Fibroblast of skin of left quadriceps (primary cell): Measurements from ENCODE around the gene BTBD9.
A peak's percentile ranks its signal among the peaks of the same experiment; 100 is the strongest.

ENCODE experiments used
- DNase-seq, 2 experiments: peaks; one replicate each; pipeline ENCODE4 v3.0.0-alpha.2; 2013; ENCODE audit warnings: low read depth in 2 of 2

BTBD9 gene

DNA sequence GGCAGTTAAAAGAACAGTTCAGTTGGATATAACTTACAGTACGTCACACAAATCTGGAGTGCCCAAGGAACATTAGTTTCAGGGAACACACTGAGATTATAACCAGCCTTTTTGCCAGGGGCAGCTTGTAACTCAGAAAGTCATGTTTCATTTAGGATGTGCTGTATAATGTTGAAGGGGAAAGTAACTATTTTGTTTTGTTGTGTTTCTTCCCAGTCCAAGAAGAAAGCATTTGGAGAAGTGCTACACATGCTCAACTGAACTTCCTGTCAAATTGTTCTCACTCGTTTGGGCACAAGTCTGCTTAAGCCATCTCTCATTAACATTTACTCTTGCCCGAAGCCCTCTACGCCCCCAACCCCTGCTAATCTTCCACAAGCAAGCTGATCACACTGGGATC lies 157.9 kb downstream of the BTBD9 start:
- DNase-seq: no peak

DNA sequence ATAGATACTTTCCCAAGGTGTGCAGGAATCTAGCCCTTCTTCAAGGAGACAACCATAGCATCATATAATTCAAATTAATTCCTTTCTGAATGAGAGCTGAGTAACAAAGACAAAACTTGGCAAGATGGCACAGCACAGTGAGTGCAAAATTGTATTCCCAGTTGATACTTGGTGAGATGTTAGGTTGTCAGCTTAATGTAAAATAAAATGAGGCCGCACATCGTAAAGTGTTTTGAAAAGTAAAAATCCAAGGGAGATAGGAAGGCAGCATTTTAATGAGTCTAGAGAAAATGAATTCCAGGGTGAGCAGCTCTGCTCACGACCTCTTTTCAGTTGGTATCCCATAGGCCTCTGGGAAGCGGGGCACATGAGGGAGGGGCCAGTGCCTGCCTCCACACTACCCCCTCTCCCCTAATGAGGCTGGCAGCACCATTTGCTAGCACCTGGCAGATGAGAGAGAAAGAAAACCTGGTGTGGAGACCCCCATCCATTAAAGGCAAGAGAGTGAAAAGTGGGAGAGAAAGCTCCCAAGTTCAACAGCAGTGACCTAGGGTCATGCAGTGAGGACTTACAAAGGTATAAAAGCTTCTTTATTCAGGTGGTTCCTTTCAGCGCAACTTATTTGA lies 158.4 kb downstream of the BTBD9 start:
- DNase-seq: no peak

DNA sequence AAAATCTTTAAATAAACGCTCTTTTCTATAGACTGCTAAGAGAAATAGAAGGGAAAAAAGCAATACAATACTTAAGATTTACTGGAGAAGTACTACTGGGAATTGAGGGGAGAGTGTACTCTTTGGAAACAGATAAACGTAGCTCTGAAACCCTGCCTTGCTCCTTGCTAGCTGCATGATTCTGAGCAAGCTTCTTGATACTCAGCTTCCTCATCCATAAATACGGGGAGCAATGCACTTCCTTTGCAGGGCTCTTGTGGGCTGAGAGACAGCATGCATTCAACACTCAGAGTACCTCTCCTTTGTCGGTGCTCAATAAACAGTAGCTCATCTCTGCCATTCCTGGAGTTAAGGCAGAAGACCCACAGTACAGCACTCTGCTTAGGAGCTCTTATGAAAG lies 159.7 kb downstream of the BTBD9 start:
- DNase-seq: no peak

DNA sequence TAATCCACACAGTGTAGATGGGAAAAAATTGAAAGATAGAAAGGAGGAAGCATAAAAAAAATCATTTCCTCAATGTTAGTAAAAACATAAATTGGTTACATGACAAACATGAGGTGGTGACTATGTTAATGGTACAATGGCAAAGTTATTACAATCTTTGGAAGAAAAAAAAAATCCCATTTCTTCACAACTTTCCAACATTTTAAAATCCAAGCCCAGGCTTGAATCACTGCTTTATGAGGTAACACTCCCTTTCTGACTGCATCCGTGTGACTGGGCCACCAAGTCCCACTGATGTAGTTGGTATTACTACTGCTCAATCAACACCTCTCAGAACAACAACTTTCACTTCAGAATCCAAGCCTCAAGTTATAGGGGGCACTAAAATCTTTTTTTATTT lies 160.4 kb downstream of the BTBD9 start:
- DNase-seq: no peak

DNA sequence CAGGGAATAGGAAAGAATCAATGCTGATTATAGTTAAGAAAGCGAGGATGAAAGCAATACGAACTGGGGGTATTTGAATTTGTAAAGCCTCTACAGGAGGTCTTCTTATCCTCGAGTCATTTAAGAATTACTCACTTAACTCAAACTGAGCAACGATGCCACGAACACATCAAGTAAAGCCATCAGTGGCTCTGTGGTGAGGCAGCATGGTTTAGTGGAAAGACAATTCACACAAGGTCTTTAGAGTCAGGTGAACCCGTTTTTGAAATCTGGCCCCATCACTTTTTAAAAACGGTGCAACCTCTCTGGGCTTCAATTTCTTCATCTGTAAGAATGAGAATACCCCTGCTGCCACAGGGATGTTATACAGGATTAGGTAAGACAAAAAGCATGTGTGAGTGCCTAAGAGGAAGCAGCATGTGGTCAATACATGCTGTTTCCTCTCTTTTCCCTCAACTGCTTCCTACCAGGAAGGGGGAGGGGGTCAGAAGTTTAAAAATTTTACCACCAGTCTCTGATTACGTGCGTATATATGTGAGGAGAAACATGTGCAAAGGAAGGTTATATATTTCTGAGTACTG lies 162.0 kb downstream of the BTBD9 start:
- no peak for DNase-seq

DNA sequence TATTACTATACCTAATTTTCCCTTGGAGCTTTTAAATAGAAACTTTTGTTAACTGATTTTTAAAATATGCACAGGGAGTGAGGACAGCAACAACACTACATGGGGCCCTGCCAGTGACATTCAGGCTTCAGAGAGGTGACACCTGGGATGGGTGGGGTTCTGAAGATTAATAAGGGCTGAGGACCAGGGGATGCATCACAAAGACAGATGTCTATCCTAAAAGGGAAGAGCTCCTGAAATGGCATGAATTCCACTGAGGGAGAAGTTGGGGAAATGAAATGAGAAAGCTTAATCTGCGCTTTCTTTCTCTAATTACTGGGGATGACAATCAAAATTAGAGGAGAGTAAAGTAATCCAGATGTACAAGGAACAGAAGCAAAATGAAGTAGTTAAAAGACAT lies 162.8 kb downstream of the BTBD9 start:
- DNase-seq: no peak

DNA sequence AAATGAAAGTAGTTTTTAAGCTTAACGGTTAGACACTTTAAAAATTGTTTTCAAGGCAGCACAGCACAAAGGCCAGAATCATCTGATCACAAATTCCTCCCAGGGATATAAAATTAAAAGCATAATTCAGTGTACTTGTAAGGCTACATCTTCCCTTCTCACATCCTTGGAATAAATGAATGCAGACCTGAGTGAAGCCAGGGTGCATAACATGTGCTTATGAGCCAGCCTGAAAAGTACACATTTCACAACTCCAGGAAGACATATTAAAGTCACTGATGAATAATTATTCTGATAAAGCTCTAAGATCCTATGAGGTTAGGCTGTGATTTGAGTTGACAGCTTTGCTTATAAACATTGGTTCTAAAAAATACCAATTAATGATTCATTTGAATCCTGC lies 163.6 kb downstream of the BTBD9 start:
- DNase-seq: no peak

DNA sequence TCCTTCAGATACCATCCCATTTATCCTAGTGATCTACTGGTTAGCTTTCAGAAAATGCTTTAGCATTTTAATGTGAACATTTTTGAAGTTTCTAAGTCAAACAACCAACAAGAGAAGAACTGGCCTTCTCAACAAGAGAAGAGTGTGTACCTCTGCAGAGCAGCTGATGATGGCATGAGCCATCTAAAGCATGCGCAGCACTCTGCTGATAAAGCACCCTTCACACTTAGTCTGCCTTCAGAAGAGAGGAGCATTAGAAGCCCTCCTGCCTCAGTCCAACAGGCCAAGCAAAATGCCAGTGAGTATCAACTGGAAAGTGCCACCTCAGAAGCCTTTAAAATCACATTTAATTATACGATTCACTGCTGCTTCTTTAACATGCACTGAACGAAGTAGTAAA lies 169.2 kb downstream of the BTBD9 start:
- DNase-seq: no peak

DNA sequence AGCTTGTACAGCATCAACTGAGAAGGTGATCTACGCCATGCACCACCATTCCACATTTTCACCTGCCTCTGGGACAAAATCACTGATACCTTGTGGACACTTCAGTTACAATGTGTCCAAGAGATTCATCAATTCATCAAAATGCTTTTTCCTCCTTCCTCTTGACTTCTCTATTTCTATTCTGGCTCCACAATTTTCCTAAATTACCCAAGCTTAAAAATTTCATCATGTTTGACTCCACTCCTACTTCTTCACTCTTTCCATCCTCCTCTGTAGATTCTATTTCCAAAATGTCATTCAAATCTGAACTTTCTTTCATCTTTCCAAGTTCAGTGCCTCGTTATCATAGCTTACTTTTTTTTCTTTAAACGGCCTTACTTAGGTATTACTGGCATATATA lies 172.2 kb downstream of the BTBD9 start:
- no peak for DNase-seq

DNA sequence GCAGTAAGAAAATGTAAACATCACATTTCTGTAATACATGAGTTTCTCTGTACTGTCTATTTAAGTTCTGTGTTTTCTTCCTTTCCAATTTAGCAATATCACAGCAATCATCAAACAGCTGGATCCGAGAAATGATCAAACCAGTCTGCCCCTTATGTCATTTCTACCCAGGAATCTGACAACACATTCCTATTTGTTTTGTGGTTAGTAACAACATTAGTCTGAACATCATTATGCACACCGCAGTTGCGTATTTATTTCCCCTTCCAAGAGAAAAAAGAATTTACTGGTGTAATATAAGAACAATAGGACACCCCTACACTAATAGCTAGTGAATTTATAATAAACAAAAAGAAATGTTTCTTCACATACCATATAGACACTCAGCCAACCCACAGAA lies 179.5 kb downstream of the BTBD9 start:
- DNase-seq: peak; percentile 88 to 90

DNA sequence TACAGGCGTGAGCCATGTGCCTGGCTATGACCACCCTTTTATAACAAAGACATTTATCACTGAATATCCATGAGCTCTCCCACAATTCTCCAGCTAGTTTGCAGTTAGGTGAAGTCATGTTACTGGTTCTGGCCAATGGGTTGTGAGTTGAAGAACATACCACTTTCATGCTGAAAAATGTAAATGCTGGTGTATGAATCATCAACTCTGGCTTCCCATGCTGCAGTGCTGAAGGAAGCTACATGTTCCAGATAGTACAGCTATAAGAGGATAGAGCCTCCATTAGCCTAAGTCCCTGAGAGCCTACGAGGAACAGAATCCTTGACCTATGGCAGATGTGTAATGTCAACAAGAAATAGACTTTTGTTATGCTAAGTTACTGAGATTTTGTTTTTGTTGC lies 180.4 kb downstream of the BTBD9 start:
- peak in 1 of 2 experiments; percentile 23 for DNase-seq

DNA sequence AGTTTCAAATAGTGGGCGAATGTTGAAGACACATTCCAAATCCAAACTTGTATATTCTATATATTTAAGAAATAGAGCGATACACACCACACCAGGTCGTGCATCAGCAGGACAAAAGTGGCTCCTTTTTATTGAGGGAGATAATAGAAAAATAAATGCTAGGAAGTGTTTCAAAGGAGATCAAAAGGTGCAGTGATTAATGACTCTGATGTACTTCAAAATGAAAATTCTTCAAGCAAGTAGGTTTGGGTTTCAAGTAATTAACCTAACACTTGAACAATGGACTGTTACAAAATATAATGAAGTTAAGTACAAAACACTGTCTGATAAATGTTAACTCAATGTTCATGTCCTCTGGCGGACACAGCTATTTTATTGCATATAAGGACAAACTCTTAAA lies 185.9 kb downstream of the BTBD9 start:
- DNase-seq: no peak

DNA sequence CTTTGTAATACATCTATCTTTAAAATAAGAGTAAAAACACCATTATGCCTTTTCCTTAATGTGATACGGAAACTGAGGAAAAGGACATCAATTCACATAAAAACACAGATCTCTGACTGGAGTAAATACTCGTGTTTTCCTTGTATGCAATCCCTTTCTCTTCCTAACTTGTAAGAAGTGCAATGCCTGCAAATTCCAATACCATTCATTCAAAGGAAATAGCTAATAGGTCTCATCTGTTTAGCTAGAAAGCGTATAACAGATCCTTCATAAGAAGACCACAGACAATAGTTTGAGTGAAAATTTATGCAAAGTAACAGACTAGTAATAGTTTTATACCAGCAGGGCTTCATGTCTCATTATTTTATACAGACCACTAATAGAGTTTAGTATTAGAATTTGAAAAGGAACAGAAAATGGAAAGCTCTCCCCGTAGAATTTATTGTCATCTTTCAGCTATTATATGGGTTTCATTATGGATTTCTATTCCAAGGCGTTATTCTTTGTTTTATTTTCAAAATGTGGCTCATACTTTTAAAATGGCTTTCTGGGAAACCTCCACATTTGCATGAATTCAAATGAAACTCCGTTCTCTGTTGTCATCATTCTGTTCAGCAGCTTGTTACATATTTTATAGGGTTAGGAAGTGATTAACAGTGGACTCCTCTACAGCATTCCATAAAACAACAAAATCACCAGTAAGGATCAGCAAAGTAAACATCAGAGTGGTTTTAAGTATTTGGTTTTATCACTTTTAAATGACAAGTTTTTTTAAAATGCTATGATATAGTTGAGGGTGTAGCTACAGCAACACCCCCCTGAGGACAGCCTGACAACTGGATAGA lies 186.7 kb downstream of the BTBD9 start:
- DNase-seq: peak in 1 of 2 experiments; percentile 10

DNA sequence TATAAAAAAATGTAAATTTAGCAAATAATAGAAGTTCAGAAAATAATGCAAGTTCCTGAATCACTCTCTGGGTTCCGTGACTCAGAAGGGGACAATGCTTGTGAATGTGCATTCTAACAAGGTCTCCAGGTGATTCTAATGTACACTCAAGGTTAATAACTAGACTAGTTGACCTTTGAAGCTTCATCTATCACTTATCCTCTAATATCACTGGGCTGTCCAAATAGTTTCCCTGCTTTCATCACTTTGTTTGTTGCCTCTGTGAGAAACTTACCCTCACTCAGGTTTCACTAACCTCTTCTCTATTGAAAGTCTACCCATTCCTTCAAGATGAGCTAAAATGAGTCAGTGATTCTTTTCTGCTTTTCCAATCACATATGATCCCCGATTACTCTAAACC lies 189.0 kb downstream of the BTBD9 start:
- DNase-seq: no peak

DNA sequence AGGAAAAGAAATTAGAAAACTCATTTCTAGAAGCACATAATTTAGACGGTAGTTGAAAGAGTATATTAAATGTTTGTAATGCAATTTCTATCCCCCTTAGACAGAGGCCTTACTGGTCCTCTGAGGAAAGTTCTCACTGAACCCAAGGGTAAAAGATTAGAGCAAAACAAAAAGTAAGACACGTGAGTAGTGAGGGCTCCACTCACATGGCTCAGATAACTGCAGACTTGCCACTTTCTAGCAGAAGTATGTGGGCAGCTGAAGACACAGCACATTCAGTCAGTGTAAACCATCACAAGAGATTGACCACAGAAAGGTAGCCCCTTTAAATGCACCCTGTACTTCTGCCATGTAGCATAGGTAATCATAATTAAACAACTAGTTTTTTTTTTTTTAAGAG lies 193.8 kb downstream of the BTBD9 start:
- DNase-seq: no peak

DNA sequence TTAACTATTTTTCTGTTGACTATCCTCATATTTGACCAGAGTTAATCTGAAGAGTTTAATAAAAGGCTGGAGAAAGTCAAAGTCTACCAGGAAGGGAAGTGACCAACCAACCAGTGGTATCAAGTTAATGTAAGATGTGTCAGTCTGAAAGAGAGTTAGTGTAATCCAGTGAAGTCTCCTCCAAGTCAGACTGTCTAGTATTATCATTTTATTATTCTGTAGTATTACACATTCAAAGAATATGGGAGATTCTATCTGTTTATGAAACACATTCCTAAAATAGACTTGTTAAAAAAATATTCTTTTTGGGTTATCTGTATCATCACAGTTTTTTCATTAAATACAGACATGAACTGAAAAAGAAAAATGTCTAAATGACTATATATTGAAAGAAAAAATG lies 194.4 kb downstream of the BTBD9 start:
- DNase-seq: no peak

DNA sequence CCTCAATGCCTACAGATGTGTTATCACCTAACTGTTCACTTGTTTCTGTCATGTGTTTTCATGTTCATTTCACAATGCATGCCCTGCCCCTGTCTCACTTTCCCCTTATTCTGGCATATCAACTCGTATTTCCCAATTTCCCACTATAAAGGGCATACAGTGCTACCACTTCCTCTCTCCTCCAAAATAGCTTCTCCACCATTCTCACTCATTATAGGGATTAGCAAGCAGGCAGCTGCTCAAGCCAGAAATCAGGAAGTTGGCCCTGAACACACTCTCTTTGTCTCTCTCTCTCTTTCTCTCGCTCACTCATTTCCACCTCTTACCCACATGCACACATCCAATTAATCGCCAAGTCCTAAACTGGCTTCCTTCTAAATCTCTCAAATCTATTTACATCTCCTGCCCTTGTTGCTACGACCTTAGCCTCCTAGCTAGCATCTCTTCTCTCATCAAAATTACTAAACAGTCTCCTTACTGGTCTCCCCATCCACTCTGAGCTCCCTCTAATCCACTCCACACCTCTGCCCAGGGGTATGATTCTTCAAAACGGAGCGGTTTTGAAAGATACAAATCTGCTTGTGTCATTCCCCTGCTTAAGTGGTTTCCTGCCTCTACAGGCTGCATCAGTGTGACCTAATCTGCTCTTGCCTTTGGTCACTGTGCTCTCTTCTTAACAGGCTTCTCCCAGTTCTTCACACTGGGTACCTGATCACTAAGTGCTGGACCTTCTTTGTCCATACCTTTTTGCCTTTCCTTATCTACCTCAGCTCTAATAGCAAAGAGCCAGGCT lies 196.2 kb downstream of the BTBD9 start:
- DNase-seq: no peak

DNA sequence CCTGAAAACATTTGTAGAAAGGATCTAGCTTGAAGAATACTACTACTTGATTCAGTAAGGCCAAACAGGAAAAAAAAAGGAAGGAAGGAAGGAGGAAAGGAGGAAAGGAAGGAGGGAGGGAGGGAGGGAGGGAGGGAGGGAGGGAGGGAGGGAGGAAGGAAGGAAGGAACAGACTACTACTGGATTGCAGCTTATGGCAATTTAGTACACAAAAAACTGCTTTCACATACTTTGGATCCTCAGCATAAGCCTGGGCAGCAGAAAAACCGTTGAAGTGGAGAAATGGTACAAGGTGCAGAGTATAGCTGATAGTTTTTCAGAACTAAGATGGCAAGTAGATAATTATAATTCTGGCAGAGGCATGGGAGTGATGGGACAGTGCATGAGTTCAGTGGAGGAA lies 201.6 kb downstream of the BTBD9 start:
- DNase-seq: no peak

DNA sequence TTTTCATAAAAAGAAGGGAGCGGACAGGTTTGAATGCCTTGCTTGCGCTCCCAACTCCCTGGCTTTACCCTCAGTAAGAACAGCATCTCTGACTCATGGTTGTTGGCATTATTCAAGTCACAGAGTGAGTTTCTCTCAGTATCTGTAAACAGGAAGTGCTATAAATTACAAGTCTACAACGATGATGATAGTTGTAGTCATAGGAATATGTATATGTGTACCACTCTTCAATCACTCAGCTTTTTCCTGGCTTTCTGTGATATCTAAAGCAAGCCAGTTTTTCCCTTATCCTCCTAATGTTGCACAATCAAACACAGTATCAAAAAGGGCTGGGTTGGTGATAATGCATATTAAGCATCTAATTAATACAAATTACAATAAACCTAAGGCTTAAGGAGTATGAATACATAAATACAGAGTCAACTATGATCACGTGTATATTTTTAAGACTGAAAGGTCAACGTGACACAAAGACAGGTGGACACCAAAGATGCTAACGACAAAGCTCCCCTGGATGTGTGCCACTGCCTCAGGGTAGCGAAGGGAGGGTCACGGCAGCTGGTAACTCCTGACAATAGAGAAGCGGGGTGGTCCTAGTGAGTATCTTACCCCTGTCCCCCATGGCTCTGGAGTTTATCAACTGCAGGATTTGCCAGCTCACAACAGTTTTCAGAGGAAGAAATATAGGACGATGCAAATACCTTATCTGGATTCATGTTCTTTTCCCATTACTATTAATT lies 202.8 kb downstream of the BTBD9 start:
- DNase-seq: no peak

DNA sequence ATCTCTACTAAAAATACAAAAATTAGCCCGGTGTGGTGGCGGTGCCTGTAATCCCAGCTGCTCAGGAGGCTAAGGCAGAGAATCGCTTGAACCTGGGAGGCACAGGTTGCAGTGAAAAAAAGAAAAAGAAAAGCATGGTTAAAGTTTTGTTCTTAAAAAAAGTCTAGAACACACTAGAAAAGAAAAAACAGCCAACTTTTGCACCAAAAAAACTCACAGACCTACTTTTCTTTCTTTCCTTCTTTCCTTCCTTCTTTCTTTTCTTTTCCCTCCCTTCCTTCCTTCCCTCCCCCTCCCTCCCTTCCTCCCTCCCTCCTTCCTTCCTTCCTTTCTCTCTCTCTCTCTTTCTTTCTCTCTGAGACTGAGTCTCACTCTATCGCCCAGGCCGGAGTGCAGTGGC lies 204.4 kb downstream of the BTBD9 start:
- no peak for DNase-seq

DNA sequence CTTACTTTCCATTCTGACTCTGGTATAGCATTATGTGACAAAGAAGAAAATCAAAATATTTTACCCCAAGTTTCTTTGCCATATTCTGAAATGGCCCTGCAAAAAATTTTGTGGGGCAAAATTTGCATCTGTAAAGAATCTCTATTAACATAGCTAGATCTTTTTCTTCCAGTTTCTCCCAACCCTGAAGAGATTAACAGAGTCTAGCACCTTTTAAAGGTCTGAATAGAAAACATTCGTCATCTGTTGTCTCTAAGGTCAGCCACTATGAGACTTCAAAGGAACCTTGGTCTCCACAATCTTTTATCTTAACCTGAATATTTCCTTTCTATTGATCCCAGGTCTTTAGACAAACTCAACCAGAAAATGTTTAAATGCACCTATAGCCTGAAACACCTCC lies 205.7 kb downstream of the BTBD9 start:
- no peak for DNase-seq

DNA sequence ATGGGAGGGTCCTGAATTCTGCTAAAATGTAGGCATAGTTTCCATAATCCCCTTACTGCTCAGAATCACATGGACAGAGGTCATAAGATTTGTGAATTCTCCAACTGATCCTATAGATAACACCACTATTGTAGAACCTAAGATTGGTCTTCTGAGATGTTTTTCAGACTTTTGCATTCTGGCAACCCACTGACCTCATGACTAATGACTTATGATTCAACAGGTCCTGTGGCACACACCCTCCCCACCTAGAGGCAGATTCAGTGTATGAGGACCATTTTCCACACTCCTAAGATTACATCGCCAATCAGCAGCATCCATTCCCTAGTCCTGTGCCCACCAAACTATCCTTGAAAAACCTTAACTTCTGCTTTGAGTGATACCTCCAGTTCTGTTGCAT lies 207.2 kb downstream of the BTBD9 start:
- no peak for DNase-seq
